Aorta (tissue), 5 donors: ENCODE data around the gene EFHB. TPM values are rescaled to one million over a fixed set of nuclear protein-coding genes. Genes with fewer than 3 reads are reported as not detected.
"Not testable (repeated sequence)": the region's sequence is repeated elsewhere in the genome, so short reads cannot be mapped to it uniquely, and the experiment has no call there.

Experiments used
- ATAC-seq: fragments of 200-7000 bp; cut with Tn5 transposase; one replicate; pipeline ENCODE4 v1.9.1; 2022; ENCODE audit warnings: moderate library complexity; ENCODE audit not compliant: low FRiP score
- DNase-seq, 2 donors: peaks; one replicate each; pipeline ENCODE4 v3.0.0-alpha.2; 2020
- H3K27ac ChIP-seq, 2 donors: one replicate each; pipeline ENCODE4 v1.5.1; 2013; ENCODE audit warnings: low read length in 2 of 2, mild to moderate bottlenecking in 2 of 2, moderate library complexity in 2 of 2, control low read depth in 1 of 2, inconsistent platforms in 1 of 2, low read depth in 1 of 2
- H3K27me3 ChIP-seq, 2 donors: one replicate each; pipeline ENCODE4 v1.6.1; 2013; ENCODE audit warnings: control low read depth in 1 of 2, low read length in 1 of 2, mild to moderate bottlenecking in 1 of 2, moderate library complexity in 1 of 2; ENCODE audit not compliant: insufficient read depth in 2 of 2, control insufficient read depth in 1 of 2
- H3K36me3 ChIP-seq, 2 donors: one replicate each; pipeline ENCODE4 v1.6.1; 2013; ENCODE audit warnings: control low read depth in 1 of 2, low read length in 1 of 2, mild to moderate bottlenecking in 1 of 2; ENCODE audit not compliant: insufficient read depth in 2 of 2, control insufficient read depth in 1 of 2
- H3K4me1 ChIP-seq, 2 donors: one replicate each; pipeline ENCODE4 v1.6.1; 2013; ENCODE audit warnings: low read length in 2 of 2, control low read depth in 1 of 2, mild to moderate bottlenecking in 1 of 2, moderate library complexity in 1 of 2; ENCODE audit not compliant: insufficient read depth in 2 of 2, control insufficient read depth in 1 of 2
- H3K4me3 ChIP-seq, 2 donors: one replicate each; pipeline ENCODE4 v1.5.1; 2013; ENCODE audit warnings: low read length in 2 of 2, control low read depth in 1 of 2, mild to moderate bottlenecking in 1 of 2
- H3K9me3 ChIP-seq: one replicate; pipeline ENCODE4 v1.6.1; 2013; ENCODE audit warnings: mild to moderate bottlenecking, low read length; ENCODE audit not compliant: control insufficient read depth
- WGBS, 2 donors: extraction: QIAGEN DNeasy Blood & Tissue Kit; methylation state at CpG; one replicate each; pipeline ENCODE4 v1.1.7; 2013; 5-methylcytosine and 5-hydroxymethylcytosine counted together
- intact Hi-C, 2 donors: fragments of 100-400 bp; cut with DNase I; formaldehyde crosslinking; loops; one replicate each; pipeline versions ENCODE4 v1.14.2 to v1.15.0; 2022
- long read RNA-seq, 2 donors: library from polyadenylated mRNA; unstranded; transcript quantifications; one replicate each; pipeline ENCODE4 v2.0.0, GENCODE V29; 2020 to 2021
- polyA plus RNA-seq, 2 donors: library from polyadenylated mRNA; stranded (reverse); fragments of 200-250 nt; gene quantifications; one replicate each; pipeline ENCODE4 v1.2.3, GENCODE V29; 2013
- total RNA-seq, 2 donors: library from RNA; stranded (reverse); fragmentation: NEBNext Ultra II Directional; extraction: Animal tissue kit (Norgen Biotek cat#: 25700); gene quantifications; one replicate each; pipeline ENCODE4 v1.2.1, GENCODE V29; 2021
- donor health status: healthy with polysubstance abuse.
- donor health status: Bipolar disorder and iron deficiency.
- donor health status: DM: no; HTN: no; CAD: no.
- donor health status: DM: no; HTN: no; CAD: no.
- donor health status: DM: yes; HTN: yes; CAD: no.

The EFHB gene
- 1 to 10 TPM in 1 of 2 donors, under 1 TPM in 1; 0.81 to 3.0 TPM for total RNA-seq
- 1 to 10 TPM in 1 of 2 donors, not detected in 1; 1.1 TPM for polyA plus RNA-seq
- long read RNA-seq, donor 1 = 0 reads
- long read RNA-seq, donor 2, partial matches to known transcripts = 1 of 1 reads
- long read RNA-seq, donor 2, other reads (novel, unspliced or antisense) = 0 of 1 reads

GRCh38 chr3:19934098-19934566 is at the start of gene EFHB:
EFHB (minus strand) TSS chr3:19934217; CDS start chr3:19934018, 199 bp downstream.
- no peaks in the 10 kb centered on the region for H3K4me1 ChIP-seq
- intact Hi-C loops = no loop called here
- no peak for ATAC-seq
- peaks cover 1% of the 10 kb centered on the region for H3K9me3 ChIP-seq
- no peaks in the 10 kb centered on the region for H3K27me3 ChIP-seq
- no peak within 1 kb of the TSS for H3K27ac ChIP-seq
- no peak within 1 kb of the TSS for H3K4me3 ChIP-seq
- WGBS, 2 donors = 44 to 49% methylated on average over 5 of the region's 5 CpGs
- no peaks in the 10 kb centered on the region for H3K36me3 ChIP-seq
- no peak for DNase-seq

- no peak overlapping the region for H3K27ac ChIP-seq
- H3K4me3 ChIP-seq = no peak overlapping the region
- WGBS, 2 donors = 12 to 19% methylated on average over 3 of the region's 3 CpGs
- H3K9me3 ChIP-seq = no peaks in the 10 kb centered on the region
- no peaks in the 10 kb centered on the region for H3K4me1 ChIP-seq
- no peaks in the 10 kb centered on the region for H3K27me3 ChIP-seq
- ATAC-seq (no peak), DNase-seq (no peak)
- H3K36me3 ChIP-seq = peaks cover 0 to under 1% of the 10 kb centered on the region in 2 donors
- intact Hi-C loops = no loop called here
Measured at GRCh38 chr3:19972054-19972453, 38.0 kb upstream of the EFHB start.

GRCh38 chr3:19970327-19970726 is 36.3 kb upstream of the EFHB start:
- WGBS, 2 donors = 64 to 69% methylated on average over 8 of the region's 8 CpGs
- H3K4me3 ChIP-seq = no peak overlapping the region
- DNase-seq = no peak
- no peaks in the 10 kb centered on the region for H3K36me3 ChIP-seq
- no peaks in the 10 kb centered on the region for H3K9me3 ChIP-seq
- no peak for ATAC-seq
- H3K27ac ChIP-seq = no peak overlapping the region
- H3K4me1 ChIP-seq = peaks cover 0 to 2% of the 10 kb centered on the region in 2 donors
- intact Hi-C loops = no loop called here
- no peaks in the 10 kb centered on the region for H3K27me3 ChIP-seq

- intact Hi-C loops = no loop called here
- 76 to 79% methylated on average over 4 of the region's 4 CpGs for WGBS, 2 donors
- no peaks in the 10 kb centered on the region for H3K27me3 ChIP-seq
- H3K9me3 ChIP-seq = no peaks in the 10 kb centered on the region
- DNase-seq = no peak
- H3K4me1 ChIP-seq = peaks cover 0 to 2% of the 10 kb centered on the region in 2 donors
- ATAC-seq = no peak
- no peaks in the 10 kb centered on the region for H3K36me3 ChIP-seq
- H3K4me3 ChIP-seq = no peak overlapping the region
- no peak overlapping the region for H3K27ac ChIP-seq
Measured at GRCh38 chr3:19967812-19968211, 33.8 kb upstream of the EFHB start.

GRCh38 chr3:19967208-19967607 is 33.2 kb upstream of the EFHB start:
- DNase-seq (no peak), ATAC-seq (no peak)
- Histone ChIP-seq H3K27ac (no peak overlapping the region), H3K27me3 (no peaks in the 10 kb centered on the region), H3K36me3 (no peaks in the 10 kb centered on the region), H3K9me3 (no peaks in the 10 kb centered on the region), H3K4me1 (peaks cover 0 to 2% of the 10 kb centered on the region in 2 donors), H3K4me3 (no peak overlapping the region)
- WGBS, 2 donors = 92% methylated on average over 6 of the region's 6 CpGs
- intact Hi-C loops = no loop called here

GRCh38 chr3:19961960-19962359 is 27.9 kb upstream of the EFHB start:
- ATAC-seq = no peak

GRCh38 chr3:19960696-19961095 is 26.7 kb upstream of the EFHB start:
- no peak overlapping the region for H3K27ac ChIP-seq
- no peaks in the 10 kb centered on the region for H3K27me3 ChIP-seq
- H3K36me3 ChIP-seq = peaks cover 0 to 2% of the 10 kb centered on the region in 2 donors
- no peak overlapping the region for H3K4me3 ChIP-seq
- WGBS, 2 donors = 71 to 75% methylated on average over 4 of the region's 4 CpGs
- ATAC-seq (no peak), DNase-seq (no peak)
- intact Hi-C loops = no loop called here
- H3K4me1 ChIP-seq = peaks cover 0 to 2% of the 10 kb centered on the region in 2 donors
- no peaks in the 10 kb centered on the region for H3K9me3 ChIP-seq

More at GRCh38 chr3:19961960-19962359, 27.9 kb upstream of the EFHB start:
- no peaks in the 10 kb centered on the region for H3K9me3 ChIP-seq
- intact Hi-C loops = no loop called here
- peaks cover 0 to 4% of the 10 kb centered on the region in 2 donors for H3K4me1 ChIP-seq
- no peak overlapping the region for H3K4me3 ChIP-seq
- WGBS, 2 donors = 95 to 98% methylated on average over 4 of the region's 4 CpGs
- DNase-seq = no peak
- H3K27ac ChIP-seq = no peak overlapping the region
- no peaks in the 10 kb centered on the region for H3K27me3 ChIP-seq
- H3K36me3 ChIP-seq = no peaks in the 10 kb centered on the region

- no peak overlapping the region for H3K4me3 ChIP-seq
- H3K27ac ChIP-seq = no peak overlapping the region
- H3K27me3 ChIP-seq = no peaks in the 10 kb centered on the region
- peaks cover 2 to 3% of the 10 kb centered on the region in 2 donors for H3K4me1 ChIP-seq
- intact Hi-C loops = no loop called here
- peaks cover 0 to 2% of the 10 kb centered on the region in 2 donors for H3K36me3 ChIP-seq
- WGBS, 2 donors = 65 to 67% methylated on average over 4 of the region's 4 CpGs
- DNase-seq (no peak), ATAC-seq (no peak)
- H3K9me3 ChIP-seq = no peaks in the 10 kb centered on the region
Measured at GRCh38 chr3:19959505-19959904, 25.5 kb upstream of the EFHB start.

- H3K4me1 ChIP-seq, H3K36me3 ChIP-seq, H3K4me3 ChIP-seq, intact Hi-C loops, H3K27me3 ChIP-seq, DNase-seq, H3K27ac ChIP-seq, H3K9me3 ChIP-seq, ATAC-seq: not testable (repeated sequence)
- WGBS, 2 donors = 86 to 87% methylated on average over 9 of the region's 9 CpGs
Measured at GRCh38 chr3:19957354-19957753, 23.3 kb upstream of the EFHB start.
